H9 (cell line): ENCODE results near the gene DUSP2. TPM values are rescaled to one million over a fixed set of nuclear protein-coding genes. Genes with fewer than 3 reads are reported as not detected.

Experiments
- DNase-seq: peaks from one replicate; pipeline ENCODE4 v3.0.0-alpha.2; 2017
- H2AFZ ChIP-seq: one replicate; pipeline ENCODE4 v1.6.1; 2013; ENCODE audit warnings: mild to moderate bottlenecking, low read length, control low read depth, moderate library complexity
- H2AK5ac ChIP-seq: 2 replicates; pipeline ENCODE4 v1.6.1; 2013; ENCODE audit warnings: low read length, control low read depth, mixed read lengths; ENCODE audit not compliant: insufficient read length
- H2BK120ac ChIP-seq: one replicate; pipeline ENCODE4 v1.6.1; 2013; ENCODE audit warnings: low read depth, mild to moderate bottlenecking, low read length, control low read depth, inconsistent platforms; ENCODE audit not compliant: poor library complexity, severe bottlenecking
- H2BK12ac ChIP-seq: 2 replicates; pipeline ENCODE4 v1.6.1; 2013; ENCODE audit warnings: low read length, control low read depth, mixed read lengths, low read depth; ENCODE audit not compliant: insufficient read length
- H2BK15ac ChIP-seq: 2 replicates; pipeline ENCODE4 v1.6.1; 2013; ENCODE audit warnings: low read depth, low read length, control low read depth
- H2BK20ac ChIP-seq: one replicate; pipeline ENCODE4 v1.6.1; 2013; ENCODE audit warnings: low read depth, mild to moderate bottlenecking, low read length, control low read depth, inconsistent platforms; ENCODE audit not compliant: poor library complexity, severe bottlenecking
- H2BK5ac ChIP-seq: 2 replicates; pipeline ENCODE4 v1.6.1; 2013; ENCODE audit warnings: low read length, control low read depth, mixed read lengths; ENCODE audit not compliant: insufficient read length
- H3K14ac ChIP-seq: 2 replicates; pipeline ENCODE4 v1.6.1; 2013; ENCODE audit warnings: low read length, control low read depth; ENCODE audit not compliant: insufficient read depth
- H3K18ac ChIP-seq: 2 replicates; pipeline ENCODE4 v1.6.1; 2013; ENCODE audit warnings: low read depth, mild to moderate bottlenecking, mixed read lengths, low read length, control low read depth; ENCODE audit not compliant: insufficient read length
- H3K23ac ChIP-seq: 2 replicates; pipeline ENCODE4 v1.6.1; 2013; ENCODE audit warnings: low read length, control low read depth, mixed read lengths, low read depth; ENCODE audit not compliant: insufficient read length
- H3K23me2 ChIP-seq: 2 replicates; pipeline ENCODE4 v1.6.1; 2013; ENCODE audit warnings: low read depth, mild to moderate bottlenecking, mixed read lengths, low read length, control low read depth; ENCODE audit not compliant: insufficient read length, poor library complexity, severe bottlenecking
- H3K27ac ChIP-seq: 2 replicates; pipeline ENCODE4 v1.5.1; 2013; ENCODE audit warnings: low read length, control low read depth, mixed read lengths, low read depth; ENCODE audit not compliant: insufficient read length
- H3K27me3 ChIP-seq: 2 replicates; pipeline ENCODE4 v1.6.1; 2013; ENCODE audit warnings: low read length, control low read depth, inconsistent platforms; ENCODE audit not compliant: insufficient read depth
- H3K4ac ChIP-seq: 2 replicates; pipeline ENCODE4 v1.6.1; 2013; ENCODE audit warnings: low read depth, mild to moderate bottlenecking, control low read depth, inconsistent platforms, low read length, moderate library complexity
- H3K4me1 ChIP-seq: 2 replicates; pipeline ENCODE4 v1.6.1; 2013; ENCODE audit warnings: low read length, control low read depth, inconsistent platforms; ENCODE audit not compliant: insufficient read depth
- H3K4me2 ChIP-seq: 2 replicates; pipeline ENCODE4 v1.6.1; 2013; ENCODE audit warnings: low read length, control low read depth, mixed read lengths; ENCODE audit not compliant: insufficient read length, insufficient read depth
- H3K56ac ChIP-seq: 2 replicates; pipeline ENCODE4 v1.6.1; 2013; ENCODE audit warnings: low read depth, mild to moderate bottlenecking, mixed read lengths, low read length, control low read depth; ENCODE audit not compliant: insufficient read length
- H3K79me1 ChIP-seq: 2 replicates; pipeline ENCODE4 v1.6.1; 2013; ENCODE audit warnings: low read depth, mild to moderate bottlenecking, moderate library complexity, low read length, control low read depth, inconsistent platforms; ENCODE audit not compliant: insufficient read depth, poor library complexity, severe bottlenecking
- H3K79me2 ChIP-seq: 2 replicates; pipeline ENCODE4 v1.6.1; 2013; ENCODE audit warnings: low read length, control low read depth, inconsistent platforms; ENCODE audit not compliant: insufficient read depth
- H3K9ac ChIP-seq: 2 replicates; pipeline ENCODE4 v1.6.1; 2013; ENCODE audit warnings: low read length, control low read depth, mixed read lengths; ENCODE audit not compliant: insufficient read length; ENCODE audit errors: extremely low read depth
- H3K9me3 ChIP-seq: one replicate; pipeline ENCODE4 v1.6.1; 2013; ENCODE audit warnings: low read depth, low read length, inconsistent platforms; ENCODE audit not compliant: control insufficient read depth
- H3T11ph ChIP-seq: one replicate; pipeline ENCODE4 v1.6.1; 2013; ENCODE audit warnings: mild to moderate bottlenecking, low read length, control low read depth, inconsistent platforms
- H4K20me1 ChIP-seq: one replicate; pipeline ENCODE4 v1.6.1; 2013; ENCODE audit not compliant: control insufficient read depth, insufficient read length, insufficient read depth
- H4K5ac ChIP-seq: 2 replicates; pipeline ENCODE4 v1.6.1; 2013; ENCODE audit warnings: low read depth, mild to moderate bottlenecking, mixed read lengths, low read length, control low read depth; ENCODE audit not compliant: insufficient read length
- H4K8ac ChIP-seq: replicated peaks from 2 replicates; pipeline ENCODE4 v1.6.1; 2013; ENCODE audit warnings: low read length, control low read depth, mixed read lengths, low read depth; ENCODE audit not compliant: insufficient read length
- H4K91ac ChIP-seq: 2 replicates; pipeline ENCODE4 v1.6.1; 2013; ENCODE audit warnings: low read depth, mild to moderate bottlenecking, moderate library complexity, mixed read lengths, low read length, control low read depth; ENCODE audit not compliant: insufficient read length
- H3K27ac Mint-ChIP-seq, 3 experiments: 2 replicates in 2 of 3; 3 replicates in 1 of 3; pipeline ENCODE4 v1.8.0; 2020 to 2021; ENCODE audit warnings: mixed read lengths in 3 of 3, mild to moderate bottlenecking in 1 of 3, moderate library complexity in 1 of 3
- H3K27me3 Mint-ChIP-seq: 2 replicates; pipeline ENCODE4 v1.8.0; 2021; ENCODE audit warnings: low read depth, mild to moderate bottlenecking, moderate library complexity, mixed read lengths
- H3K36me3 Mint-ChIP-seq, 3 experiments: 2 replicates in 2 of 3; 3 replicates in 1 of 3; pipeline ENCODE4 v1.8.0; 2020 to 2021; ENCODE audit warnings: low read depth in 3 of 3, mixed read lengths in 3 of 3; ENCODE audit not compliant: insufficient read depth in 1 of 3
- H3K4me1 Mint-ChIP-seq, 2 experiments: 2 replicates each; pipeline ENCODE4 v1.8.0; 2020; ENCODE audit warnings: mixed read lengths in 2 of 2
- H3K4me3 Mint-ChIP-seq, 2 experiments: 2 replicates in 1 of 2; 3 replicates in 1 of 2; pipeline ENCODE4 v1.8.0; 2020 to 2021; ENCODE audit warnings: mild to moderate bottlenecking in 2 of 2, mixed read lengths in 2 of 2, moderate library complexity in 1 of 2
- H3K9me3 Mint-ChIP-seq, 2 experiments: 2 replicates in 1 of 2; 3 replicates in 1 of 2; pipeline ENCODE4 v1.8.0; 2020; ENCODE audit warnings: mild to moderate bottlenecking in 2 of 2, mixed read lengths in 2 of 2, moderate library complexity in 1 of 2
- CTCF ChIP-seq: fragments of 200-600 bp; sonication (generic); conservative IDR thresholded peaks from 3 replicates; pipeline ENCODE4 v1.8.0; 2021; ENCODE audit warnings: antibody characterized with exemption, mild to moderate bottlenecking
- WGBS: extraction: QIAGEN DNeasy Blood & Tissue Kit; methylation state at CpG from one replicate; pipeline ENCODE4 v1.1.7; 2013; ENCODE audit warnings: missing lambda C conversion rate, low lambda C conversion rate, mixed read lengths; ENCODE audit not compliant: insufficient read length; ENCODE audit errors: extremely low coverage; 5-methylcytosine and 5-hydroxymethylcytosine counted together
- total RNA-seq: library from RNA; stranded (reverse); gene quantifications from 2 replicates; pipeline ENCODE4 v1.2.1, GENCODE V29; 2021

DUSP2 gene
- total RNA-seq, 1 experiment from 2014 or later: 14.9 TPM

- H2BK15ac ChIP-seq: no peak overlapping the region; the same call in 1 of the 2 replicates
- H3K4me1 ChIP-seq: no peaks in the 10 kb centered on the region
- no peak for TF ChIP-seq CTCF
- Mint-ChIP-seq H3K36me3 (peaks cover 0 to 8% (median 8%) of the 10 kb centered on the region in 3 experiments; a peak in 4 of 7 replicates), H3K9me3 (peaks cover 2 to 4% of the 10 kb centered on the region in 2 experiments; a peak in 2 of 5 replicates), H3K27me3 (peaks cover 59% of the 10 kb centered on the region), H3K27ac (no peak overlapping the region), H3K4me3 (peak overlapping the region; percentile 64 to 80), H3K4me1 (peaks cover 22 to 42% of the 10 kb centered on the region in 2 experiments)
- no peak overlapping the region for H4K91ac ChIP-seq
- no peak overlapping the region for H2BK12ac ChIP-seq
- no peak overlapping the region for H3K18ac ChIP-seq
- H3K9me3 ChIP-seq: no peaks in the 10 kb centered on the region
- peak overlapping the region; percentile 44 for H3K4me2 ChIP-seq
- H3K23ac ChIP-seq: no peak overlapping the region
- no peak overlapping the region for H2BK5ac ChIP-seq
- no peak for DNase-seq
- no peak overlapping the region for H2BK120ac ChIP-seq
- no peak overlapping the region for H3K4ac ChIP-seq
- no peak overlapping the region for H2AK5ac ChIP-seq
- H3K79me1 ChIP-seq: no peaks in the 10 kb centered on the region
- peaks cover 9% of the 10 kb centered on the region for H3K23me2 ChIP-seq
- no peaks in the 10 kb centered on the region for H3K79me2 ChIP-seq
- H3K56ac ChIP-seq: no peak overlapping the region
- no peak overlapping the region for H4K8ac ChIP-seq
- H3T11ph ChIP-seq: no peak overlapping the region
- no peak overlapping the region for H2BK20ac ChIP-seq
- no peak overlapping the region for H3K14ac ChIP-seq
- H3K27me3 ChIP-seq: no peaks in the 10 kb centered on the region; the same call in 1 of the 2 replicates
- H2AFZ ChIP-seq: no peak overlapping the region
- H3K9ac ChIP-seq: no peak overlapping the region
- H4K20me1 ChIP-seq: no peaks in the 10 kb centered on the region
- WGBS: no CpG with 5 or more reads among the region's 77 CpGs
- no peak overlapping the region for H4K5ac ChIP-seq
- no peak overlapping the region for H3K27ac ChIP-seq
Observed at GRCh38 chr2:96115631-96116423, 29.4 kb downstream of the DUSP2 start.
